MM.1S (cell line): Measurements from ENCODE around the gene RPS3.
A peak's percentile ranks its signal among the peaks of the same experiment; 100 is the strongest.

ENCODE experiments used
- DNase-seq: peaks from one replicate; pipeline ENCODE4 v3.0.0-alpha.2; 2015
- H2AFZ ChIP-seq: fragments of 300-600 bp; sonication (generic); 2 replicates; pipeline ENCODE4 v1.6.0; 2016; ENCODE audit warnings: antibody characterized with exemption, low read length
- H3F3A ChIP-seq: fragments of 300-600 bp; sonication (generic); 2 replicates; pipeline ENCODE4 v1.6.1; 2016; ENCODE audit warnings: mild to moderate bottlenecking, antibody characterized with exemption, low read length, moderate library complexity, mixed read lengths; ENCODE audit not compliant: insufficient read depth
- H3K27ac ChIP-seq: fragments of 300-600 bp; sonication (generic); 2 replicates; pipeline ENCODE4 v1.5.1; 2016; ENCODE audit warnings: mild to moderate bottlenecking, low read length
- H3K27me3 ChIP-seq: fragments of 300-600 bp; sonication (generic); replicated peaks from 2 replicates; pipeline ENCODE4 v1.6.0; 2016; ENCODE audit warnings: low read length; ENCODE audit not compliant: insufficient read depth
- H3K36me3 ChIP-seq: fragments of 300-600 bp; sonication (generic); replicated peaks from 2 replicates; pipeline ENCODE4 v1.6.1; 2016; ENCODE audit warnings: mild to moderate bottlenecking, low read length, mixed read lengths; ENCODE audit not compliant: insufficient read depth
- H3K4me1 ChIP-seq: fragments of 300-600 bp; sonication (generic); 2 replicates; pipeline ENCODE4 v1.6.1; 2016; ENCODE audit warnings: low read length, mixed read lengths
- H3K4me2 ChIP-seq: fragments of 300-600 bp; sonication (generic); 2 replicates; pipeline ENCODE4 v1.6.0; 2016; ENCODE audit warnings: low read depth, low read length
- H3K4me3 ChIP-seq: fragments of 300-600 bp; sonication (generic); 2 replicates; pipeline ENCODE4 v1.5.1; 2016; ENCODE audit warnings: low read length, mixed read lengths
- H3K79me2 ChIP-seq: fragments of 300-600 bp; sonication (generic); 2 replicates; pipeline ENCODE4 v1.6.1; 2016; ENCODE audit warnings: mixed run types, low read length, mixed read lengths
- H3K9ac ChIP-seq: fragments of 300-600 bp; sonication (generic); 2 replicates; pipeline ENCODE4 v1.6.1; 2016; ENCODE audit warnings: low read length, mixed read lengths
- H3K9me2 ChIP-seq: fragments of 300-600 bp; sonication (generic); replicated peaks from 2 replicates; pipeline ENCODE4 v1.6.1; 2016; ENCODE audit warnings: mild to moderate bottlenecking, low read length, mixed read lengths; ENCODE audit not compliant: insufficient read depth
- H3K9me3 ChIP-seq: fragments of 300-600 bp; sonication (generic); replicated peaks from 2 replicates; pipeline ENCODE4 v1.6.1; 2016; ENCODE audit warnings: mild to moderate bottlenecking, low read length, mixed read lengths; ENCODE audit not compliant: insufficient read depth
- H4K20me1 ChIP-seq: fragments of 300-600 bp; sonication (generic); 2 replicates; pipeline ENCODE4 v1.6.1; 2016; ENCODE audit warnings: mild to moderate bottlenecking, low read length, moderate library complexity, mixed read lengths; ENCODE audit not compliant: insufficient read depth
- CTCF ChIP-seq: fragments of 300-600 bp; sonication (generic); IDR thresholded peaks from 2 replicates; pipeline ENCODE4 v1.5.1; 2016; ENCODE audit warnings: antibody characterized with exemption, low read length, mixed read lengths
- EZH2 ChIP-seq: fragments of 300-600 bp; sonication (generic); optimal IDR thresholded peaks from 2 replicates; pipeline ENCODE3; 2017; ENCODE audit warnings: low read depth, mild to moderate bottlenecking, antibody characterized with exemption, low read length, mixed read lengths
- EZH2phosphoT487 ChIP-seq: fragments of 300-600 bp; sonication (generic); IDR thresholded peaks from 2 replicates; pipeline ENCODE4 v1.6.1; 2018; ENCODE audit warnings: antibody characterized with exemption, low read length

RPS3 gene

GRCh38 chr11:75399344-75400145 lies at the start of gene RPS3:
Gene RPS3 (plus strand): TSS chr11:75399518. CDS start chr11:75399548, 30 bp downstream.
- Histone ChIP-seq H3K4me2 (peak within 1 kb of the TSS; percentile 84), H3K9me3 (no peaks in the 10 kb centered on the region), H3K9me2 (no peaks in the 10 kb centered on the region), H3F3A (peaks cover 36% of the 10 kb centered on the region), H3K4me1 (peaks cover 15% of the 10 kb centered on the region), H3K36me3 (peaks cover 23% of the 10 kb centered on the region), H3K4me3 (peak within 1 kb of the TSS; percentile 96), H3K79me2 (peaks cover 53% of the 10 kb centered on the region), H4K20me1 (peaks cover 37% of the 10 kb centered on the region), H2AFZ (peak within 1 kb of the TSS; percentile 50; the same call in 1 of the 2 replicates), H3K27me3 (no peaks in the 10 kb centered on the region), H3K9ac (peak within 1 kb of the TSS; percentile 97), H3K27ac (peak within 1 kb of the TSS; percentile 82)
- TF ChIP-seq CTCF (peak; percentile 33), EZH2phosphoT487 (no peak)
- peak; percentile 91 for DNase-seq

- no peaks in the 10 kb centered on the region for H3K79me2 ChIP-seq
- no peaks in the 10 kb centered on the region for H3K4me1 ChIP-seq
- H3K4me3 ChIP-seq, result no peak overlapping the region
- no peaks in the 10 kb centered on the region for H3K9me3 ChIP-seq
- H3K27ac ChIP-seq, result no peak overlapping the region
- no peaks in the 10 kb centered on the region for H3F3A ChIP-seq
- peaks cover 25% of the 10 kb centered on the region; the same call in 1 of the 2 replicates for H3K27me3 ChIP-seq
- H3K4me2 ChIP-seq, result no peak overlapping the region
- TF ChIP-seq EZH2, result no peak
- no peak for TF ChIP-seq EZH2phosphoT487
- TF ChIP-seq CTCF, result no peak
- DNase-seq, result no peak
- no peaks in the 10 kb centered on the region for H3K9me2 ChIP-seq
- no peaks in the 10 kb centered on the region for H3K36me3 ChIP-seq
- no peak overlapping the region for H2AFZ ChIP-seq
- no peak overlapping the region for H3K9ac ChIP-seq
- no peaks in the 10 kb centered on the region for H4K20me1 ChIP-seq
These were observed 49.7 kb upstream of the RPS3 start for GRCh38 chr11:75349521-75350116.

GRCh38 chr11:75350122-75350742 lies 49.1 kb upstream of the RPS3 start:
- no peak overlapping the region for H3K27ac ChIP-seq
- H3K79me2 ChIP-seq, result no peaks in the 10 kb centered on the region
- TF ChIP-seq EZH2phosphoT487, result no peak
- TF ChIP-seq EZH2, result no peak
- TF ChIP-seq CTCF, result no peak
- H3K9ac ChIP-seq, result no peak overlapping the region
- H3K9me2 ChIP-seq, result no peaks in the 10 kb centered on the region
- H3K4me1 ChIP-seq, result no peaks in the 10 kb centered on the region
- no peak overlapping the region for H3K4me2 ChIP-seq
- no peaks in the 10 kb centered on the region for H4K20me1 ChIP-seq
- no peak overlapping the region for H2AFZ ChIP-seq
- no peak overlapping the region for H3K4me3 ChIP-seq
- no peaks in the 10 kb centered on the region for H3K9me3 ChIP-seq
- no peaks in the 10 kb centered on the region for H3F3A ChIP-seq
- peaks cover 26% of the 10 kb centered on the region; the same call in 1 of the 2 replicates for H3K27me3 ChIP-seq
- no peaks in the 10 kb centered on the region for H3K36me3 ChIP-seq
- no peak for DNase-seq
